ENCODE results near the gene DBT.
"Not testable (repeated sequence)": the region's sequence is repeated elsewhere in the genome, so short reads cannot be mapped to it uniquely, and the experiment has no call there.

Gene DBT

GRCh38 chr1:100231721-100232120 lies 17.9 kb downstream of the DBT start:
- Mint-ChIP-seq H3K36me3 (peaks cover 78% of the 10 kb centered on the region), H3K9me3 (no peaks in the 10 kb centered on the region), H3K4me3 (no peak overlapping the region), H3K27ac (no peak overlapping the region), H3K4me1 (no peaks in the 10 kb centered on the region)
- ATAC-seq (no peak), DNase-seq (ENCODE audit: low spot score in 2 of 2) (no peak)

DNA sequence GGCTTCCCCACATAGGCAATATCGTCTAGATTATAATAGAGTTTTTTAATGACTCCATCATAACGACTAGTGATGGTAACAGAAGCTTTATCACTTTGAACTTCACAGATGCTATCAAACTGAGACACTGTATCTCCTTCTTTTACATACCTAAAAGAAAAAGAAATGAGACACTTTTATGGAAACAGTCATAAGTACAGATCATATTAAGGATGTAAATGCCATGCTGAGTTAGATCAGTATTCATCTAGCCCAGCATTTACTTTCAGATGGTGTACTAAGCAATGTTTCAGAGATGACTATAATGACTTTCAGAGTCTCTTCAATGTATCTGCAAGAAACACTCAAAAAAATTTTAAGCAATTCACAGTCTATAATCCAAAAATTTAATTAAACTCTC lies 18.9 kb downstream of the DBT start:
- Mint-ChIP-seq H3K4me3 (no peak overlapping the region), H3K27ac (no peak overlapping the region), H3K4me1 (no peaks in the 10 kb centered on the region), H3K36me3 (peaks cover 70% of the 10 kb centered on the region), H3K9me3 (no peaks in the 10 kb centered on the region)
- no peak for DNase-seq (ENCODE audit: low spot score in 2 of 2)
- peak; percentile 99 for ATAC-seq

GRCh38 chr1:100229681-100230443 lies 19.8 kb downstream of the DBT start:
- Mint-ChIP-seq H3K4me3 (no peak overlapping the region), H3K36me3 (peaks cover 61% of the 10 kb centered on the region), H3K4me1 (no peaks in the 10 kb centered on the region), H3K27ac (no peak overlapping the region), H3K9me3 (no peaks in the 10 kb centered on the region)
- ATAC-seq = no peak
- no peak for DNase-seq (ENCODE audit: low spot score in 2 of 2)

DNA sequence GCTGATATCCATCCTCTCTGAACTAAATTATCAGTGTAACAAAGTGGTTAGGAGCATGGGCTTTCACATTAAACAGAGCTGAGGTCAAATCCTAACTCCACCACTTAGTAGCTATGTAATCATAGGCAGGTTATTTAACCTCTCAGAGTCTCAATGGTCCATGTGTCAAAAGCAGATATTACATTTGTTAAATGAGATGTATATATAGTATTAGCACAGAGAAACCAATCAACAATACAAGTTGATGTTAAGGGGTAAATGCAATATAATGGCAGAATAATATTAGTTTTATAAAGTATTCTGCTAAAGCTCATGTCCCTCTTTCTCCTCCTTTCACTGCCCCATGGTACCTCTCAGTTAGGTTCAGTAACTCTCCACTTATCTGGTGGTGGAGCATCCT lies 27.2 kb downstream of the DBT start:
- no peak overlapping the region for H3K27ac Mint-ChIP-seq
- no peaks in the 10 kb centered on the region for H3K4me1 Mint-ChIP-seq
- no peak for ATAC-seq
- peaks cover 18% of the 10 kb centered on the region for H3K36me3 Mint-ChIP-seq
- H3K9me3 Mint-ChIP-seq = no peaks in the 10 kb centered on the region
- no peak overlapping the region for H3K4me3 Mint-ChIP-seq
- DNase-seq (ENCODE audit: low spot score in 2 of 2) = no peak

- H3K4me3 Mint-ChIP-seq = no peak overlapping the region
- ATAC-seq = no peak
These were observed 29.8 kb downstream of the DBT start for GRCh38 chr1:100219883-100220282.

DNA sequence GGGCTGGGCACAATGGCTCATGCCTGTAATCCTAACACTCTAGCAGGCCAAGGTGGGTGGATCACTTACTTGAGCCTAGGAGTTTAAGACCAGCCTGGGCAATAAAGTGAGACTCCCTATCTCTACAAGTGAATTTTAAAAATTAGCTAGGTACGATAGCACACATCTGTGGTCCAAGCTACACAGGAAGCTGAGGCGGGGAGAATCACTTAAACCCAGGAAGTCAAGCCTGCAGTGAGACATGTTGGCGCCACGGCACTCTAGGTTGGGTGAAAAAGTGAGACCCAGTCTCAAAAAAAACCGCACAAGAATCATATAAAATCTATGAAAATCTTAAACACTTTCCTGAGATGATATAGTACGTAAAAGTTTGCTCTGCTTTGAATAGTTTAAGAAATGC lies 30.2 kb downstream of the DBT start:
- Mint-ChIP-seq H3K27ac (no peak overlapping the region), H3K4me3 (no peak overlapping the region), H3K9me3 (no peaks in the 10 kb centered on the region), H3K4me1 (no peaks in the 10 kb centered on the region), H3K36me3 (peaks cover 40% of the 10 kb centered on the region)
- no peak for DNase-seq (ENCODE audit: low spot score in 2 of 2)
- no peak for ATAC-seq

More at GRCh38 chr1:100219883-100220282, 29.8 kb downstream of the DBT start:
- no peak for DNase-seq (ENCODE audit: low spot score in 2 of 2)
- Mint-ChIP-seq H3K4me1 (no peaks in the 10 kb centered on the region), H3K36me3 (peaks cover 36% of the 10 kb centered on the region), H3K27ac (no peak overlapping the region), H3K9me3 (no peaks in the 10 kb centered on the region)

DNA sequence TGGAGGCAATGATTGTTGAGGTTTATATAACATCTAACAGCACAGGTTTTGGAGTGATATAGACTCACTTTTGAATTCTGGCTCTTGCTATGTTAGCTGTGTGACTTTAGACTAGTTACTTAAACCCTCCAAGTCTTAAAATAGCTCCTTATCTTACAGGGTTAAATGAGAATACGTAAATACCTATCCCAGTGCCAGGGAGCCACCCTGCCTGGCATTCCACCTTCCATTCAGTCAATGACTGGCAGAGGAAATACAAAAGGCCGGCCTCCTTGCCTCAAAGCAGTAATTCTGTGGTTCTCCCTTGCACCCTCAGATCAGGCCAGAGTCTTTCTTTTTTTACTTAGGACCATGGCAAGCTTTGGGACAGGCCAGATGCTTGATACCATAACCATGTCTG lies 31.8 kb downstream of the DBT start:
- Mint-ChIP-seq H3K4me1 (no peaks in the 10 kb centered on the region), H3K9me3 (no peaks in the 10 kb centered on the region), H3K4me3 (no peak overlapping the region), H3K27ac (no peak overlapping the region), H3K36me3 (peaks cover 52% of the 10 kb centered on the region)
- ATAC-seq (no peak), DNase-seq (ENCODE audit: low spot score in 2 of 2) (no peak)

- DNase-seq (ENCODE audit: low spot score in 2 of 2) (no peak), ATAC-seq (no peak)
- Mint-ChIP-seq H3K4me1 (no peaks in the 10 kb centered on the region), H3K36me3 (peaks cover 71% of the 10 kb centered on the region), H3K4me3 (no peak overlapping the region), H3K9me3 (no peaks in the 10 kb centered on the region), H3K27ac (no peak overlapping the region)
These were observed 34.5 kb downstream of the DBT start for GRCh38 chr1:100215101-100215500.

GRCh38 chr1:100213141-100213540 lies 36.5 kb downstream of the DBT start:
- Mint-ChIP-seq H3K4me3 (no peak overlapping the region), H3K9me3 (no peaks in the 10 kb centered on the region), H3K4me1 (no peaks in the 10 kb centered on the region), H3K36me3 (peaks cover 76% of the 10 kb centered on the region), H3K27ac (no peak overlapping the region)
- ATAC-seq (no peak), DNase-seq (ENCODE audit: low spot score in 2 of 2) (no peak)

DNA sequence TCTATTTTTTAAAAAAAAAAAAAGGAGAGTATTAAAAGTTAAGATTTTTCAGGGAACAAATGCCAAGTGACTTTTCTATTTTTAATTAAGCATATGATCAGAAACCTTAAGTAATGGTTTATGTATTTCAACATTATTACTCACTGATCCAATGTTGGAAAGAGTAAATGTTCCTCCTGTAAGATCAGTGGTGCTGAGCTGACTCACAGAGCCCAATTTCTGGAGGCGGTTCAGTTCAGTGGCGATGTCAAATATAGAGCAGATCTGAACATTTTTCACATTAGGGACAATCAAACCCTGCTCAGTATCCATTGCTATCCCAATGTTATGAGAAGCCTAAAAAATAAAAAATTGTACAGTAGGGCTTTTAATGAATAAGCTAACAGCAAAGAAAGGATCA lies 43.3 kb downstream of the DBT start:
- H3K4me3 Mint-ChIP-seq = no peak overlapping the region
- peaks cover 9% of the 10 kb centered on the region for H3K4me1 Mint-ChIP-seq
- DNase-seq (ENCODE audit: low spot score in 2 of 2) (no peak), ATAC-seq (no peak)
- peaks cover 90% of the 10 kb centered on the region for H3K36me3 Mint-ChIP-seq
- H3K9me3 Mint-ChIP-seq = peaks cover 2% of the 10 kb centered on the region
- H3K27ac Mint-ChIP-seq = no peak overlapping the region

DNA sequence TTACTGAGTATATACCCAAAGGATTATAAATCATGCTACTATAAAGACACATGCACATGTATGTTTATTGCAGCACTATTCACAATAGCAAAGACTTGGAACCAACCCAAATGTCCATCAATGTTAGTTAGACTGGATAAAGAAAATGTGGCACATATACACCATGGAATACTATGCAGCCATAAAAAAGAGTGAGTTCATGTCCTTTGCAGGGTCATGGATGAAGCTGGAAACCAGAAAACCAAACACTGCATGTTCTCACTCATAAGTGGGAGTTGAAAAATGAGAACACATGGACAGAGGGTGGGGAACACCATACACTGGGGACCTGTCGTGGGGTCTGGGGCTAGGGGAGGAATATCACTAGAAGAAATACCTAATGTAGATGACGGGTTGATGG lies 44.0 kb downstream of the DBT start:
- not testable (repeated sequence) for H3K9me3 Mint-ChIP-seq; H3K27ac Mint-ChIP-seq; ATAC-seq; H3K4me3 Mint-ChIP-seq; H3K4me1 Mint-ChIP-seq; DNase-seq (ENCODE audit: low spot score in 2 of 2)
- peaks cover 89% of the 10 kb centered on the region for H3K36me3 Mint-ChIP-seq

DNA sequence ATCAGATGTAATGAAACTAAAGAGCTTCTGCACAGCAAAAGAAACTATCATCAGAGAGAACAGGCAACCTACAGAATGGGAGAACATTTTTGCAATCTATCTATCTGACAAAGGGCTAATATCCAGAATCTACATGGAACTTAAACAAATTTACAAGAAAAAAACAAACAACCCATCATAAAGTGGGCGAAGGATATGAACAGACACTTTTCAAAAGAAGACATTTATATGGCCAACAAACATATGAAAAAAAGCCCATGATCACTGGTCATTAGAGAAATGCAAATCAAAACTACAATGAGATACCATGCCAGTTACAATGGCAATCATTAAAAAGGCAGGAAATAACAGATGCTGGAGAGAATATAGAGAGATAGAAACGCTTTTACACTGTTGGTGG lies 44.5 kb downstream of the DBT start:
- ATAC-seq; H3K4me1 Mint-ChIP-seq; H3K4me3 Mint-ChIP-seq; H3K9me3 Mint-ChIP-seq; DNase-seq (ENCODE audit: low spot score in 2 of 2); H3K27ac Mint-ChIP-seq: not testable (repeated sequence)
- H3K36me3 Mint-ChIP-seq = peaks cover 88% of the 10 kb centered on the region

DNA sequence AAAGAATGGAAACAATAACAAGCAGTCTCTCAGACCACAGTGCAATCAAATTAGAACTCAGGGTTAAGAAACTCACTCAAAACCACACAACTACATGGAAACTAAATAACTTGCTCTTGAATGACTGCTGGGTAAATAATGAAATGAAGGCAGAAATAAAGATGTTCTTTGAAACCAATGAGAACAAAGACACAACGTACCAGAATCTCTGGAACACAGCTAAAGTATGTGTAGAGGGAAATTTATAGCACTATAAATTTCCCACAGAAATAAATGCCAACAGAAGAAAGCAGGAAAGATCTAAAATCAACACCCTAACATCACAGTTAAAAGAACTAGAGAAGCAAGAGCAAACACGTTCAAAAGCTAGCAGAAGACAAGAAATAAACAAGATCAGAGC lies 46.9 kb downstream of the DBT start:
- H3K4me1 Mint-ChIP-seq; ATAC-seq; H3K9me3 Mint-ChIP-seq; DNase-seq (ENCODE audit: low spot score in 2 of 2); H3K4me3 Mint-ChIP-seq: not testable (repeated sequence)
- peak overlapping the region; percentile 22 for H3K27ac Mint-ChIP-seq
- peaks cover 83% of the 10 kb centered on the region for H3K36me3 Mint-ChIP-seq

DNA sequence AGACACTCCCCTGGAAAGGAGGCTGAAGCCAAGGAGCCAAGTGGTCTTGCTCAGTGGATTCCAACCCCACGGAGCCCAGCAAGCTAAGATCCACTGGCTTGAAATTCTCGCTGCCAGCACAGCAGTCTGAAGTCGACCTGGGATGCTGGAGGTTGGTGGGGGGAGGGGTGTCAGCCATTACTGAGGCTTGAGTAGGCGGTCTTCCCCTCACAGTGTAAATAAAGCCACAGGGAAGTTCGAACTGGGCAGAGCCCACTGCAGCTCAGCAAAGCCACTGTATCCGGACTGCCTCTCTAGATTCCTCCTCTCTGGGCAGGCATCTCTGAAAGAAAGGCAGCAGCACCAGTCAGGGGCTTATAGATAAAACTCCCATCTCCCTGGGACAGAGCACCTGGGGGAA lies 49.6 kb downstream of the DBT start:
- not testable (repeated sequence) for H3K4me3 Mint-ChIP-seq; H3K4me1 Mint-ChIP-seq; H3K27ac Mint-ChIP-seq; ATAC-seq; H3K9me3 Mint-ChIP-seq; DNase-seq (ENCODE audit: low spot score in 2 of 2)
- H3K36me3 Mint-ChIP-seq = peaks cover 76% of the 10 kb centered on the region

DNA sequence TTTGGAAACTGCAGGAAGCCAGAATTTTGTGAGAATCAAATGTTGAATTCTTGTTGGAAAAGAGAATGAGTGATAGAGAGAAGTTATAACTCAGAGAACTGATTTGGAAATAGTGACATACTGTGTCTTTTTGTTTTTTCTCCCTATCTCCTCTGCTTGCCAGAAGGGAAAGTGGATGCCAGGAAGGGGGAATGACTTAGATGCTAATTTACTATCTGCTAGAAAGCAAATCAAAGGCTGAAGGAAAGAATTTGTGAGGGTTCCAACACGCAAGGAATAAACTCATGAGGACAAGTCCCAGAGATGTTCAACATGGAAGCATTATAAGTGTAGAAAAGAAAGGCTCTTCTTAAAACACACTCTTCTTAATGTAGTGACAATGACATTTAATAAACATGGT lies 51.0 kb downstream of the DBT start:
- H3K4me3 Mint-ChIP-seq = no peak overlapping the region
- peaks cover 9% of the 10 kb centered on the region for H3K4me1 Mint-ChIP-seq
- no peaks in the 10 kb centered on the region for H3K9me3 Mint-ChIP-seq
- no peak for DNase-seq (ENCODE audit: low spot score in 2 of 2)
- H3K36me3 Mint-ChIP-seq = peaks cover 70% of the 10 kb centered on the region
- no peak for ATAC-seq
- H3K27ac Mint-ChIP-seq = no peak overlapping the region

- no peaks in the 10 kb centered on the region for H3K9me3 Mint-ChIP-seq
- no peak overlapping the region for H3K27ac Mint-ChIP-seq
- DNase-seq (ENCODE audit: low spot score in 2 of 2) (no peak), ATAC-seq (no peak)
- no peak overlapping the region for H3K4me3 Mint-ChIP-seq
- H3K36me3 Mint-ChIP-seq = no peaks in the 10 kb centered on the region
- no peaks in the 10 kb centered on the region for H3K4me1 Mint-ChIP-seq
These were observed 61.0 kb downstream of the DBT start for GRCh38 chr1:100188617-100189016.

DNA sequence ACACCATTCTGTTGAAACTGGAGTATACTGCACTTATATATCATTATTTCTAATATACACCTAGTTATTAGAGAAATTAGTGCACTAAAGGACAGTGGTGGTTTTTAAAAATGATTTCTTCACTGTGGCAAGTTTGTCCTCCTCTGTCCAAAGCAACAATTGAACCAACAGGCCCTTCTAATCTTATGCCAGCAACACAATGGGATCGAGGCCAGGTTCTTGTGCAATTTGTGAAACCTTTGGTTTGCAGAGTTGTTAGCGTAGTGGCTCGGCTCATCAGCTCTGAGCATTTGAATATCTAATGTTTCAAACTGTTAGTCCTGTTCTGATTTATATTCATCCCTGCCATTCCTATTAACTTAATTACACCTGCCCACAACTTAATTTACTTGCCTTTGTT lies 61.7 kb downstream of the DBT start:
- DNase-seq (ENCODE audit: low spot score in 2 of 2) (no peak), ATAC-seq (no peak)
- Mint-ChIP-seq H3K27ac (no peak overlapping the region), H3K36me3 (no peaks in the 10 kb centered on the region), H3K4me1 (no peaks in the 10 kb centered on the region), H3K4me3 (no peak overlapping the region), H3K9me3 (no peaks in the 10 kb centered on the region)
